ENCODE measurements around the gene TIMM13.

DNA sequence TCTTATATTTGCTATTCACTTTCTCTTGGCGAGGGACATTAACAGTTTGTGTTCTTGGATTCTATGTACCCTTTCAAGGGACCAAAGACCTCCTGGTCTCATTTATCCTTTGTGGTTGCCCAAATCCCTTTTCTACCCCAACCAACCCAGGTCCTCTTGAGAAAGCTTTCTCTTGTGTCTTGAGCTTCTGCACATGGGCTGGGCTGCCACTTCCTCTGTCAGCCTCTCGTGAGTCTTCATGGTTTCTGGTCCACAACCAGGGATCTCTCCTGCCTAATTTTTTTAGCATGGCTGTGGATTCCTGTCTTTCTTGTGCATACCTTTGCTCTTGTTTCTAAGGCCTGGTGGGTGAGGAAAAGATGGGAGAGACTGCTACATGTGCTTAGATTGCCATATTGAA, 14.9 kb downstream of the TIMM13 start:
- no peak for TF ChIP-seq TP53 (CRISPR knock-in tag; IDR thresholded peaks at IDR 0.05)
- TF ChIP-seq CHD2 (IDR thresholded peaks at IDR 0.05; ENCODE audit: low read length, partially characterized antibody), result no peak
- no peak for TF ChIP-seq RCOR1 (IDR thresholded peaks at IDR 0.05; ENCODE audit: low read depth, low read length)
